HCT116 (cell line): ENCODE measurements around the gene ST3GAL5. TPM values are rescaled to one million over a fixed set of nuclear protein-coding genes. Genes with fewer than 3 reads are reported as not detected.

Source experiments
- ATAC-seq: fragments of 200-7000 bp; cut with Tn5 transposase; 2 replicates; pipeline ENCODE4 v1.9.1; 2020; ENCODE audit warnings: mild to moderate bottlenecking, moderate library complexity
- BruUV-seq: library from RNA; stranded (reverse); fragments of 400-500 nt; replicated peaks from 2 replicates; lab custom pipeline; 2021; lab: Mats Ljungman, UMichigan
- CTCF ChIA-PET: fragments of 300-600 bp; sonication (Branson Sonifier 250); formaldehyde crosslinking; loops from one replicate; lab custom pipeline; 2021; ENCODE audit warnings: antibody characterized with exemption; lab: Charles Lee
- POLR2A ChIA-PET: fragments of 300-600, 350-600 bp; sonication (Branson Sonifier 250); formaldehyde crosslinking; loops from one replicate; lab custom pipeline; 2021; ENCODE audit warnings: antibody characterized with exemption; lab: Charles Lee
- RAD21 ChIA-PET, 2 experiments: fragments of 300-600 bp; sonication (Branson Sonifier 250); formaldehyde crosslinking; loops; one replicate each; lab custom pipeline; 2023; ENCODE audit warnings: low total read pairs in 2 of 2; ENCODE audit not compliant: uncharacterized antibody in 2 of 2, unreplicated experiment in 2 of 2, low non-redundant PET in 1 of 2; lab: Charles Lee
- DNase-seq: peaks from one replicate; pipeline ENCODE4 v3.0.0-alpha.2; 2010; ENCODE audit warnings: low read depth, low spot score
- H2AFZ ChIP-seq: fragments of 200-600 bp; shearing (Covaris generic), sonication (generic); 2 replicates; pipeline ENCODE4 v1.6.1; 2017; ENCODE audit warnings: low read depth, mixed run types, mixed read lengths, antibody characterized with exemption, low read length; ENCODE audit not compliant: poor library complexity, severe bottlenecking
- H3K27ac ChIP-seq: 2 replicates; pipeline ENCODE4 v1.5.1; 2012; ENCODE audit warnings: low read depth, low read length
- H3K27me3 ChIP-seq: fragments of 200-600 bp; sonication (generic); 2 replicates; pipeline ENCODE4 v1.6.1; 2016; ENCODE audit warnings: mixed run types, low read length, mixed read lengths; ENCODE audit not compliant: insufficient read depth
- H3K36me3 ChIP-seq, 2 experiments: fragments of 200-500 bp in 1 of 2; fragments of 200-600 bp in 1 of 2; sonication (Bioruptor generic) in 1 of 2; sonication (generic) in 1 of 2; 2 replicates each; pipeline versions ENCODE4 v1.5.1 to v1.6.1; 2014 to 2016; ENCODE audit warnings: low read length in 2 of 2, inconsistent platforms in 1 of 2, mixed read lengths in 1 of 2, mixed run types in 1 of 2; ENCODE audit not compliant: insufficient read depth in 2 of 2, control insufficient read depth in 1 of 2
- H3K4me1 ChIP-seq, 2 experiments: fragments of 200-600 bp in 1 of 2; sonication (generic) in 1 of 2; 2 replicates each; pipeline versions ENCODE4 v1.5.1 to v1.6.1; 2012 to 2017; ENCODE audit warnings: low read length in 2 of 2, inconsistent platforms in 1 of 2, mild to moderate bottlenecking in 1 of 2, mixed read lengths in 1 of 2, mixed run types in 1 of 2, moderate library complexity in 1 of 2; ENCODE audit not compliant: insufficient read depth in 2 of 2, control insufficient read depth in 1 of 2
- H3K4me2 ChIP-seq: fragments of 200-600 bp; sonication (generic); 2 replicates; pipeline ENCODE4 v1.6.1; 2017; ENCODE audit warnings: mixed run types, low read length, mixed read lengths
- H3K4me3 ChIP-seq, 2 experiments: fragments of 200-600 bp in 1 of 2; sonication (generic) in 1 of 2; replicated peaks in 1 of 2; 2 replicates each; pipeline ENCODE4 v1.5.1; 2011 to 2016; ENCODE audit warnings: low read length in 2 of 2, control low read depth in 1 of 2, low read depth in 1 of 2, mild to moderate bottlenecking in 1 of 2, mixed read lengths in 1 of 2, mixed run types in 1 of 2
- H3K79me2 ChIP-seq: fragments of 200-600 bp; sonication (generic); 2 replicates; pipeline ENCODE4 v1.6.1; 2017; ENCODE audit warnings: mild to moderate bottlenecking, mixed run types, low read length, moderate library complexity, mixed read lengths; ENCODE audit not compliant: insufficient read depth
- H3K9ac ChIP-seq: fragments of 200-600 bp; sonication (generic); 2 replicates; pipeline ENCODE4 v1.6.1; 2016; ENCODE audit warnings: low read length, mixed read lengths
- H3K9me2 ChIP-seq: fragments of 200-600 bp; sonication (generic), shearing (Covaris generic); 2 replicates; pipeline ENCODE4 v1.6.1; 2017; ENCODE audit warnings: mixed run types, mild to moderate bottlenecking, moderate library complexity; ENCODE audit not compliant: insufficient read depth
- H3K9me3 ChIP-seq, 2 experiments: fragments of 200-500 bp in 1 of 2; fragments of 200-600 bp in 1 of 2; sonication (Bioruptor generic) in 1 of 2; sonication (generic) in 1 of 2; 2 replicates each; pipeline ENCODE4 v1.6.1; 2014 to 2017; ENCODE audit warnings: low read length in 2 of 2, mixed read lengths in 2 of 2, inconsistent platforms in 1 of 2, low read depth in 1 of 2, mild to moderate bottlenecking in 1 of 2, mixed run types in 1 of 2, moderate library complexity in 1 of 2; ENCODE audit not compliant: control insufficient read depth in 1 of 2, insufficient read depth in 1 of 2
- H4K20me1 ChIP-seq: fragments of 200-600 bp; sonication (generic), shearing (Covaris generic); 2 replicates; pipeline ENCODE4 v1.6.1; 2017; ENCODE audit warnings: mixed run types, mild to moderate bottlenecking, moderate library complexity; ENCODE audit not compliant: insufficient read depth
- CEBPB ChIP-seq: IDR thresholded peaks from 2 replicates; pipeline ENCODE4 v1.6.1; 2012; ENCODE audit warnings: low read depth
- EZH2 ChIP-seq: fragments of 200-600 bp; sonication (generic); IDR thresholded peaks from 2 replicates; pipeline ENCODE4 v1.6.1; 2017; ENCODE audit warnings: antibody characterized with exemption, mixed run types
- EZH2phosphoT487 ChIP-seq: fragments of 200-600 bp; IDR thresholded peaks from 2 replicates; pipeline ENCODE4 v1.6.1; 2018; ENCODE audit warnings: antibody characterized with exemption, borderline replicate concordance
- FOSL1 ChIP-seq: IDR thresholded peaks from 2 replicates; pipeline ENCODE4 v1.6.1; 2012; ENCODE audit warnings: low read depth
- POLR2A ChIP-seq: IDR thresholded peaks from 2 replicates; pipeline ENCODE4 v1.7.0; 2011; ENCODE audit warnings: borderline replicate concordance; ENCODE audit not compliant: insufficient read depth, insufficient read length; ENCODE audit errors: extremely low read depth
- POLR2AphosphoS5 ChIP-seq: IDR thresholded peaks from 2 replicates; pipeline ENCODE4 v1.6.1; 2011; ENCODE audit warnings: mild to moderate bottlenecking, low read depth, low read length, moderate library complexity
- RAD21 ChIP-seq: IDR thresholded peaks from 2 replicates; pipeline ENCODE4 v1.6.1; 2012; ENCODE audit warnings: low read depth, mild to moderate bottlenecking
- SIN3A ChIP-seq: IDR thresholded peaks from 2 replicates; pipeline ENCODE4 v1.6.1; 2012; ENCODE audit warnings: low read depth
- SRF ChIP-seq: IDR thresholded peaks from 2 replicates; pipeline ENCODE4 v1.6.1; 2012; ENCODE audit warnings: low read depth
- TCF7L2 ChIP-seq: IDR thresholded peaks from 2 replicates; pipeline ENCODE4 v1.7.0; 2011; ENCODE audit warnings: borderline replicate concordance, inconsistent platforms; ENCODE audit not compliant: insufficient read depth, insufficient read length; ENCODE audit errors: extremely low read depth
- YY1 ChIP-seq: IDR thresholded peaks from 2 replicates; pipeline ENCODE4 v1.6.1; 2011; ENCODE audit warnings: low read length, low read depth, moderate library complexity, mild to moderate bottlenecking; ENCODE audit not compliant: insufficient replicate concordance; ENCODE audit errors: extremely low read depth
- ZFX ChIP-seq: fragments of 450-650 bp; IDR thresholded peaks from 2 replicates; pipeline ENCODE4 v1.6.1; 2017
- intact Hi-C: fragments of 100-400 bp; cut with micrococcal nuclease; formaldehyde crosslinking; loops from 2 replicates; pipeline ENCODE4 v1.10.0; 2022
- total RNA-seq: library from RNA; stranded (reverse); gene quantifications from one replicate; pipeline ENCODE4 v1.2.1, GENCODE V29; 2021; ENCODE audit not compliant: unreplicated experiment
- TF ChIP-seq, protein P1 (sequence below), 3 experiments: fragments of 200-600 bp in 1 of 3; sonication (generic) in 1 of 3; IDR thresholded peaks in 2 of 3; conservative IDR thresholded peaks in 1 of 3; 2 replicates each; pipeline ENCODE4 v1.5.1; 2012 to 2017; ENCODE audit warnings: low read depth in 2 of 3, low read length in 2 of 3, antibody characterized with exemption in 1 of 3, borderline replicate concordance in 1 of 3, control low read depth in 1 of 3, mild to moderate bottlenecking in 1 of 3, mixed read lengths in 1 of 3, mixed run types in 1 of 3, moderate library complexity in 1 of 3; ENCODE audit not compliant: insufficient read depth in 1 of 3
- TF ChIP-seq, protein P2 (sequence below): IDR thresholded peaks from 2 replicates; pipeline ENCODE4 v1.6.1; 2012
- TF ChIP-seq, protein P3 (sequence below): IDR thresholded peaks from 2 replicates; pipeline ENCODE4 v1.6.1; 2011; ENCODE audit warnings: mild to moderate bottlenecking, low read length, moderate library complexity; ENCODE audit not compliant: insufficient replicate concordance; ENCODE audit errors: extremely low read depth
- TF ChIP-seq, protein P4 (sequence below): IDR thresholded peaks from 2 replicates; pipeline ENCODE4 v1.6.1; 2012; ENCODE audit warnings: low read depth
- TF ChIP-seq, protein P5 (sequence below): IDR thresholded peaks from 2 replicates; pipeline ENCODE4 v1.6.1; 2012

The ST3GAL5 gene
- total RNA-seq, 1 experiment from 2014 or later: 14.8 TPM

DNA sequence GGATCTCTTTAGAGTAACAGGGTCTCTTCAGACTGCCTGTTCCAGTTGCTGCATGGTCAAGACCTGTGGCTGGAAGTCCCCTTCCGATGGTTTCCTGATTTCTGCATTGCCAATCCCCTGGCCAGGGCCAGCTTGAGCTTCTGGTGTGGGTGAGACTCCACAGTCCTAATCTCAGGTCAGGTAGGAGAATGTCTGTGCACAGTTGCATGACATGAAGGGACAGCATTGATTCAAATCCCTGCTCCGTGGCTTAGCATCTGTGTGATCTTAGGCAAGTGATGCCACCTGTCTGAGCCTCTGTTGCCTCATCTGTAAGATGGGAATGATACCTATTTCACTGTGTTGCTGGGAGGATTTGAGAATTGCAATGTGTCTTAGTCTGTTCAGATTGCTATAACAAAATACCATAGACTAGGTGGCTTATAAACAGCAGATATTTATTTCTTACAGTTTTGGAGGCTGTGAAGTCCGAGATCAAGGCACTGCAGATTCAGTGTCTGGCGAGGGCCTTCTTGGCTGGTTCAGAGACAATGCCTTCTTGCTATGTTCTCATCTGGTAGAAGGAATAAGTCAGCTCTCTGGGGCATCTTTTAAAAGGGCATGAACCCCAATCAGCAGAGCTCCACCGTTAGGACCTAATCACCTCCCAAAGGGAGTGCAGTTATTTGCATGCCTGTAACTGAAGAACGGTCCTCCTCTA is 68.8 kb downstream of the ST3GAL5 start:
- BruUV-seq: no TSS peak
- Histone ChIP-seq H3K9me3 (no peaks in the 10 kb centered on the region), H3K9me2 (no peaks in the 10 kb centered on the region), H3K4me3 (no peak overlapping the region), H4K20me1 (no peaks in the 10 kb centered on the region), H3K9ac (no peak overlapping the region), H3K4me2 (no peak overlapping the region), H2AFZ (no peak overlapping the region), H3K79me2 (no peaks in the 10 kb centered on the region), H3K27ac (no peak overlapping the region), H3K4me1 (no peaks in the 10 kb centered on the region), H3K27me3 (peaks cover 3% of the 10 kb centered on the region)
- intact Hi-C loops: no loop called here
- ATAC-seq (no peak), DNase-seq (no peak)
- POLR2A ChIA-PET: no interaction called here
- RAD21 ChIA-PET: no interaction called here
- TF ChIP-seq FOSL1 (no peak), POLR2AphosphoS5 (no peak), EZH2 (no peak), TCF7L2 (no peak), RAD21 (no peak), SIN3A (no peak), POLR2A (no peak), YY1 (no peak), ZFX (no peak), EZH2phosphoT487 (no peak), CEBPB (no peak), SRF (no peak)
- TF ChIP-seq, protein P1, sequence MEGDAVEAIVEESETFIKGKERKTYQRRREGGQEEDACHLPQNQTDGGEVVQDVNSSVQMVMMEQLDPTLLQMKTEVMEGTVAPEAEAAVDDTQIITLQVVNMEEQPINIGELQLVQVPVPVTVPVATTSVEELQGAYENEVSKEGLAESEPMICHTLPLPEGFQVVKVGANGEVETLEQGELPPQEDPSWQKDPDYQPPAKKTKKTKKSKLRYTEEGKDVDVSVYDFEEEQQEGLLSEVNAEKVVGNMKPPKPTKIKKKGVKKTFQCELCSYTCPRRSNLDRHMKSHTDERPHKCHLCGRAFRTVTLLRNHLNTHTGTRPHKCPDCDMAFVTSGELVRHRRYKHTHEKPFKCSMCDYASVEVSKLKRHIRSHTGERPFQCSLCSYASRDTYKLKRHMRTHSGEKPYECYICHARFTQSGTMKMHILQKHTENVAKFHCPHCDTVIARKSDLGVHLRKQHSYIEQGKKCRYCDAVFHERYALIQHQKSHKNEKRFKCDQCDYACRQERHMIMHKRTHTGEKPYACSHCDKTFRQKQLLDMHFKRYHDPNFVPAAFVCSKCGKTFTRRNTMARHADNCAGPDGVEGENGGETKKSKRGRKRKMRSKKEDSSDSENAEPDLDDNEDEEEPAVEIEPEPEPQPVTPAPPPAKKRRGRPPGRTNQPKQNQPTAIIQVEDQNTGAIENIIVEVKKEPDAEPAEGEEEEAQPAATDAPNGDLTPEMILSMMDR (IDR thresholded peaks at IDR 0.05 in 2 of 3, conservative IDR thresholded peaks at IDR 0.05 in 1 of 3; ENCODE audit: borderline replicate concordance in 1 of 3, insufficient read depth in 1 of 3, low read depth in 2 of 3, low read length in 2 of 3): no peak
- TF ChIP-seq, protein P2, sequence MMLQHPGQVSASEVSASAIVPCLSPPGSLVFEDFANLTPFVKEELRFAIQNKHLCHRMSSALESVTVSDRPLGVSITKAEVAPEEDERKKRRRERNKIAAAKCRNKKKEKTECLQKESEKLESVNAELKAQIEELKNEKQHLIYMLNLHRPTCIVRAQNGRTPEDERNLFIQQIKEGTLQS: no peak
- TF ChIP-seq, protein P3, sequence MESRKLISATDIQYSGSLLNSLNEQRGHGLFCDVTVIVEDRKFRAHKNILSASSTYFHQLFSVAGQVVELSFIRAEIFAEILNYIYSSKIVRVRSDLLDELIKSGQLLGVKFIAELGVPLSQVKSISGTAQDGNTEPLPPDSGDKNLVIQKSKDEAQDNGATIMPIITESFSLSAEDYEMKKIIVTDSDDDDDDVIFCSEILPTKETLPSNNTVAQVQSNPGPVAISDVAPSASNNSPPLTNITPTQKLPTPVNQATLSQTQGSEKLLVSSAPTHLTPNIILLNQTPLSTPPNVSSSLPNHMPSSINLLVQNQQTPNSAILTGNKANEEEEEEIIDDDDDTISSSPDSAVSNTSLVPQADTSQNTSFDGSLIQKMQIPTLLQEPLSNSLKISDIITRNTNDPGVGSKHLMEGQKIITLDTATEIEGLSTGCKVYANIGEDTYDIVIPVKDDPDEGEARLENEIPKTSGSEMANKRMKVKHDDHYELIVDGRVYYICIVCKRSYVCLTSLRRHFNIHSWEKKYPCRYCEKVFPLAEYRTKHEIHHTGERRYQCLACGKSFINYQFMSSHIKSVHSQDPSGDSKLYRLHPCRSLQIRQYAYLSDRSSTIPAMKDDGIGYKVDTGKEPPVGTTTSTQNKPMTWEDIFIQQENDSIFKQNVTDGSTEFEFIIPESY: no peak
- TF ChIP-seq, protein P4, sequence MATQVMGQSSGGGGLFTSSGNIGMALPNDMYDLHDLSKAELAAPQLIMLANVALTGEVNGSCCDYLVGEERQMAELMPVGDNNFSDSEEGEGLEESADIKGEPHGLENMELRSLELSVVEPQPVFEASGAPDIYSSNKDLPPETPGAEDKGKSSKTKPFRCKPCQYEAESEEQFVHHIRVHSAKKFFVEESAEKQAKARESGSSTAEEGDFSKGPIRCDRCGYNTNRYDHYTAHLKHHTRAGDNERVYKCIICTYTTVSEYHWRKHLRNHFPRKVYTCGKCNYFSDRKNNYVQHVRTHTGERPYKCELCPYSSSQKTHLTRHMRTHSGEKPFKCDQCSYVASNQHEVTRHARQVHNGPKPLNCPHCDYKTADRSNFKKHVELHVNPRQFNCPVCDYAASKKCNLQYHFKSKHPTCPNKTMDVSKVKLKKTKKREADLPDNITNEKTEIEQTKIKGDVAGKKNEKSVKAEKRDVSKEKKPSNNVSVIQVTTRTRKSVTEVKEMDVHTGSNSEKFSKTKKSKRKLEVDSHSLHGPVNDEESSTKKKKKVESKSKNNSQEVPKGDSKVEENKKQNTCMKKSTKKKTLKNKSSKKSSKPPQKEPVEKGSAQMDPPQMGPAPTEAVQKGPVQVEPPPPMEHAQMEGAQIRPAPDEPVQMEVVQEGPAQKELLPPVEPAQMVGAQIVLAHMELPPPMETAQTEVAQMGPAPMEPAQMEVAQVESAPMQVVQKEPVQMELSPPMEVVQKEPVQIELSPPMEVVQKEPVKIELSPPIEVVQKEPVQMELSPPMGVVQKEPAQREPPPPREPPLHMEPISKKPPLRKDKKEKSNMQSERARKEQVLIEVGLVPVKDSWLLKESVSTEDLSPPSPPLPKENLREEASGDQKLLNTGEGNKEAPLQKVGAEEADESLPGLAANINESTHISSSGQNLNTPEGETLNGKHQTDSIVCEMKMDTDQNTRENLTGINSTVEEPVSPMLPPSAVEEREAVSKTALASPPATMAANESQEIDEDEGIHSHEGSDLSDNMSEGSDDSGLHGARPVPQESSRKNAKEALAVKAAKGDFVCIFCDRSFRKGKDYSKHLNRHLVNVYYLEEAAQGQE: no peak
- TF ChIP-seq, protein P5, sequence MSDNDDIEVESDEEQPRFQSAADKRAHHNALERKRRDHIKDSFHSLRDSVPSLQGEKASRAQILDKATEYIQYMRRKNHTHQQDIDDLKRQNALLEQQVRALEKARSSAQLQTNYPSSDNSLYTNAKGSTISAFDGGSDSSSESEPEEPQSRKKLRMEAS: no peak
- TF ChIP-seq, all 23 proteins: peak for 0
- H3K36me3 ChIP-seq: no peaks in the 10 kb centered on the region
- CTCF ChIA-PET: no interaction called here
